Measurements from ENCODE around the gene ZDHHC1. TPM values are rescaled to one million over a fixed set of nuclear protein-coding genes. Genes with fewer than 3 reads are reported as not detected.
A peak's percentile ranks its signal among the peaks of the same experiment; 100 is the strongest.

ZDHHC1 gene
- total RNA-seq, 1 donor from 2014 or later: 4.6 TPM

DNA sequence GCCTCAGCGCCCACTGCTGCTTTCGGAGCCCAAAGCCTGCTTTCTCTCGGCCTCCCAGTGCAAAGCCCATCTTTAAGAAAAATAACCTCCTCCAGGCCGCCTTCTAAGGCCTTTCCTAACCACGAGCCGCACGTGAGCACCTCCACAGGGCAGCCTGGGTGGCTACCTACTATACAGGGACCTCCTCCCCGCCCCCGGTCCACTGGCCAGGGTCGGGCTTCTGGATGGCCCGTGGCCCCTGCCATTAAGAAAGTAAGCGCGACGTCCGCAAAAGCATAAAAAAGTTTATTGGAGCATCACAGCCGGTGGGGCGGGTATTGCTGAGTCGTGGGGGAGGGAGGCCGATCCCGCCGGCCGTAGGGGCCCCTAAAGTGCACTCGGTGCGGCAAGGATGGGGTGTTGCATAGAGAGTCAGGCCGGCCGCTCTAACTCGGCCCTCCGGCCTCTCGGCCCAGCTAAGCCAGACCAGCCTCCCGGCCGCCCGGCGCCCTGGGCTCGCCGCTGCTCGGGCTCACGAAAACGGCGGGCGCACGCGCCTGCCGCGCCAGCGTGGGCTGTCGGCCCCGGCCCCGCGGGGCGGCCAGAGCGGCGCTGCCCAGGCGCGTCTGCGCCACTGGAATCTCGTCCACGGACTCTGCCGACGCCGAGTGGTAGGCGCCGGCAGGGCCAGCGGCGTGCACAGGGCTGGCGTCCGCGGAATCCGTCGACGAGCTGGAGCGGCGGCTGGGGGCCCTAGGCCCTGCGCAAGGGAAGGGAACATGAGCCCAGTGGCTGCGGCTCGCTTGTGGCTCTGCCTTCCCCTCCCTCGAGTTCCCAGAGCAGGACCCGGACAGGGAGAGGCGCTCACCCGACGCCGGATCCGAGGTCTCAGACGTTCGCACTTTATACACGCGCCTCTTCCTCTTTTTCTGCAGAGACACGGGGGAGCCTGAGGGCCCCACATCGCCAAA, 21.8 kb downstream of the ZDHHC1 start:
- Mint-ChIP-seq H3K27me3 (ENCODE audit: unreplicated experiment) (peaks cover 15% of the 10 kb centered on the region), H3K36me3 (ENCODE audit: unreplicated experiment) (no peaks in the 10 kb centered on the region), H3K4me3 (ENCODE audit: unreplicated experiment) (peak overlapping the region; percentile 52), H3K9me3 (ENCODE audit: unreplicated experiment) (peaks cover 2% of the 10 kb centered on the region), H3K27ac (ENCODE audit: unreplicated experiment) (peak overlapping the region; percentile 28), H3K4me1 (ENCODE audit: low read depth, unreplicated experiment) (peaks cover 16% of the 10 kb centered on the region)
- DNase-seq: no peak
- TF ChIP-seq CTCF (IDR thresholded peaks at IDR 0.05; ENCODE audit: partially characterized antibody, unreplicated experiment): no peak

DNA sequence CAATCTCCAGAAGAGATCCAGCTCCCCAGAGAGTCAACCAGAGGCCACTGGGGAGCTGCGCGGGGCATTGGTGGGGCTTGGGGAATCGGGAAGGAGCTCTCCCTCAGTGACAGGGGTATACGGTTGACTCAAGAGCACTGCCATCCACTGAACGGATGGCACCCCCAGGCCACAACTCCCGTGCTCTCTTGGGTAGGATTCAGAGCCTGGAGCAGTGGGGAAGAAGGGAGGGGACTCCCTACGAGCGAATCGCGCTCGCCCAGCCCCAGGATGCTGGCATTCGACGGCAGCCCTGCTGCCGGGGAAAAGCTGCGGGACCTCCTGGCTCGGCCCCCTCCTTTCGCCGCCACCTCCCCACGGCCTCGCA, 22.5 kb downstream of the ZDHHC1 start:
- H3K27ac Mint-ChIP-seq (ENCODE audit: unreplicated experiment): no peak overlapping the region
- peaks cover 16% of the 10 kb centered on the region for H3K4me1 Mint-ChIP-seq (ENCODE audit: low read depth, unreplicated experiment)
- no peak for DNase-seq
- H3K27me3 Mint-ChIP-seq (ENCODE audit: unreplicated experiment): peaks cover 15% of the 10 kb centered on the region
- TF ChIP-seq CTCF (IDR thresholded peaks at IDR 0.05; ENCODE audit: partially characterized antibody, unreplicated experiment): no peak
- H3K9me3 Mint-ChIP-seq (ENCODE audit: unreplicated experiment): peaks cover 2% of the 10 kb centered on the region
- no peaks in the 10 kb centered on the region for H3K36me3 Mint-ChIP-seq (ENCODE audit: unreplicated experiment)
- H3K4me3 Mint-ChIP-seq (ENCODE audit: unreplicated experiment): peak overlapping the region; percentile 52

GRCh38 chr16:67393111-67393787, 23.0 kb downstream of the ZDHHC1 start, which contains the start of gene TPPP3:
Gene TPPP3 (minus strand): TSS chr16:67393498. CDS start chr16:67391111, 2,387 bp downstream.
- TF ChIP-seq CTCF (IDR thresholded peaks at IDR 0.05; ENCODE audit: partially characterized antibody, unreplicated experiment): peak; percentile 74
- Mint-ChIP-seq H3K27me3 (ENCODE audit: unreplicated experiment) (peaks cover 15% of the 10 kb centered on the region), H3K4me1 (ENCODE audit: low read depth, unreplicated experiment) (peaks cover 20% of the 10 kb centered on the region), H3K36me3 (ENCODE audit: unreplicated experiment) (no peaks in the 10 kb centered on the region), H3K27ac (ENCODE audit: unreplicated experiment) (peak within 1 kb of the TSS; percentile 72), H3K9me3 (ENCODE audit: unreplicated experiment) (peaks cover 2% of the 10 kb centered on the region), H3K4me3 (ENCODE audit: unreplicated experiment) (peak within 1 kb of the TSS; percentile 85)
- peak; percentile 89 for DNase-seq

DNA sequence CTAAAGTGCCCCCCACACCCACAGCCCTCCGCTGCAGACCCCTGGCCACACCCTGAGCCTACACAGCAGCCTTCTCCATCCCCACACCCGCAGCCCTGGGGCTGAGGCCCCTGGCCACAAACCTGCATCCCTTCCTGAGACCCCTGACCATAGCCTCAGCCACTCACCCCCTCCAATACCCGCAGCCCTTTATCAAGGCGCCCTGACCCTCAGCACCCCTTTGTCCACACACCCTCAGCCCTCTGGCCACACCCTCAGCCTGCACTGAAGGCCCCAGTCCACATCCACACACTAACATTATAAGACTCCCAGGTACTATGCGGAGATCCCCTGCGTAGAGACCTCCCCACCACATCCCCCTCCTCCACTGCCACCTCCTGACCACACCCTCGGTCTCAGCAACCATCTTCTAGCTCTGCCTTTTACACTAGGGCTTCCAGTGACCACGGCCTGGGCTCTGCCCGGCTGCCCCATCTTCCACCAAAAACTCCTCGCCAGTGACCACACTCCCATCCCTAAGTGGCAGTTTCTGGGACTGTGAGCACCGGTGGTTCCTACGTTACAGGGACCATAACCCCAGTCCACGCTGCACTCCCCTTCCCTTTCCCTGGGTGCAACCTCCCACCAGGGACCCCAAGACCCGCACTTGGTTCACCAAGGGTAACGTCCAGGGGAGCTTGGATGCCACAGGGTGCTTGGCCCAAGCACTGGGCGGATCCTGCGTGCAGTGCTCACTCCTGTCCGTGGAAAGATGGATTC, 23.8 kb downstream of the ZDHHC1 start:
- TF ChIP-seq CTCF (IDR thresholded peaks at IDR 0.05; ENCODE audit: partially characterized antibody, unreplicated experiment): no peak
- H3K27ac Mint-ChIP-seq (ENCODE audit: unreplicated experiment): peak overlapping the region; percentile 72
- peak overlapping the region; percentile 85 for H3K4me3 Mint-ChIP-seq (ENCODE audit: unreplicated experiment)
- peaks cover 15% of the 10 kb centered on the region for H3K27me3 Mint-ChIP-seq (ENCODE audit: unreplicated experiment)
- peaks cover 24% of the 10 kb centered on the region for H3K4me1 Mint-ChIP-seq (ENCODE audit: low read depth, unreplicated experiment)
- peaks cover 2% of the 10 kb centered on the region for H3K9me3 Mint-ChIP-seq (ENCODE audit: unreplicated experiment)
- no peaks in the 10 kb centered on the region for H3K36me3 Mint-ChIP-seq (ENCODE audit: unreplicated experiment)
- DNase-seq: no peak
